Sigmoid colon (tissue), 7 donors: ENCODE results near the gene CDH13. TPM values are rescaled to one million over a fixed set of nuclear protein-coding genes. Genes with fewer than 3 reads are reported as not detected.
A peak's percentile ranks its signal among the peaks of the same experiment; 100 is the strongest.

ENCODE experiments used
- DNase-seq: peaks from one replicate; pipeline ENCODE4 v3.0.0-alpha.2; 2019
- H3K27ac ChIP-seq, 4 donors: fragments of 200-600 bp; sonication (generic); one replicate each; pipeline ENCODE4 v1.5.1; 2016 to 2019; ENCODE audit warnings: mild to moderate bottlenecking in 1 of 4
- H3K27me3 ChIP-seq, 3 donors: fragments of 200-600 bp; sonication (generic); one replicate each; pipeline ENCODE4 v1.5.1; 2019; ENCODE audit warnings: mild to moderate bottlenecking in 1 of 3
- H3K36me3 ChIP-seq, 4 donors: fragments of 200-600 bp; sonication (generic); one replicate each; pipeline ENCODE4 v1.5.1; 2016 to 2019
- H3K4me1 ChIP-seq, 4 donors: fragments of 200-600 bp; sonication (generic); one replicate each; pipeline ENCODE4 v1.5.1; 2017 to 2019
- H3K4me3 ChIP-seq, 4 donors: fragments of 200-600 bp; sonication (generic); one replicate each; pipeline ENCODE4 v1.5.1; 2017 to 2019; ENCODE audit warnings: mild to moderate bottlenecking in 2 of 4, moderate library complexity in 1 of 4
- H3K9me3 ChIP-seq, 4 donors: fragments of 200-600 bp in 3 of 4; sonication (generic) in 3 of 4; one replicate each; pipeline versions ENCODE4 v1.5.1 to v1.6.1; 2013 to 2019
- CTCF ChIP-seq, 4 experiments: fragments of 450-650 bp in 3 of 4; fragments of 200-600 bp in 1 of 4; IDR thresholded peaks; one replicate each; pipeline ENCODE4 v1.5.1; 2016 to 2019; ENCODE audit warnings: antibody characterized with exemption in 4 of 4, mild to moderate bottlenecking in 3 of 4, moderate library complexity in 2 of 4
- EP300 ChIP-seq, 4 donors: sonication (generic); formaldehyde crosslinking; IDR thresholded peaks; one replicate each; pipeline ENCODE4 v1.6.1; 2017; ENCODE audit warnings: antibody characterized with exemption in 4 of 4
- POLR2A ChIP-seq, 2 donors: fragments of 450-650 bp; IDR thresholded peaks; one replicate each; pipeline ENCODE4 v1.6.1; 2016; ENCODE audit warnings: antibody characterized with exemption in 2 of 2, mild to moderate bottlenecking in 2 of 2, moderate library complexity in 2 of 2
- POLR2AphosphoS5 ChIP-seq, 4 donors: sonication (generic); formaldehyde crosslinking; IDR thresholded peaks; one replicate each; pipeline ENCODE4 v1.6.1; 2017; ENCODE audit warnings: antibody characterized with exemption in 4 of 4
- WGBS, 2 donors: extraction: QIAGEN DNeasy Blood & Tissue Kit; methylation state at CpG; one replicate each; pipeline ENCODE4 v1.1.7; 2013; 5-methylcytosine and 5-hydroxymethylcytosine counted together
- intact Hi-C: fragments of 100-400 bp; cut with DNase I; formaldehyde crosslinking; loops from one replicate; pipeline ENCODE4 v1.15.1; 2023
- polyA plus RNA-seq, 3 donors: library from polyadenylated mRNA; stranded (reverse); fragments of 200-250 nt; gene quantifications; one replicate each; pipeline ENCODE4 v1.2.3, GENCODE V29; 2013
- total RNA-seq, 4 donors: library from RNA; depleted of rRNA; stranded (reverse); fragments of >200 nt; gene quantifications; one replicate each; pipeline ENCODE4 v1.1.0, GENCODE V29; 2016
- donor health status: healthy with polysubstance abuse.
- donor health status: Bipolar disorder and iron deficiency.
- donor health status: healthy.

CDH13 gene
- total and polyA plus RNA-seq, 7 donors: 0.60 to 17.6 (median 11.8) TPM

- Histone ChIP-seq H3K36me3 (no peaks in the 10 kb centered on the region), H3K9me3 (no peaks in the 10 kb centered on the region), H3K4me1 (no peaks in the 10 kb centered on the region), H3K27ac (no peak overlapping the region), H3K27me3 (no peaks in the 10 kb centered on the region), H3K4me3 (no peak overlapping the region)
- intact Hi-C loops: no loop called here
- no peak for DNase-seq
- WGBS, 2 donors: 78 to 83% methylated on average over 2 of the region's 2 CpGs
- no peak for TF ChIP-seq EP300 (IDR thresholded peaks at IDR 0.05)
- no peak for TF ChIP-seq POLR2A (IDR thresholded peaks at IDR 0.05)
- TF ChIP-seq CTCF (IDR thresholded peaks at IDR 0.05): no peak
- TF ChIP-seq POLR2AphosphoS5 (IDR thresholded peaks at IDR 0.05): no peak
Observed at GRCh38 chr16:83335076-83335475, 708.3 kb downstream of the CDH13 start.

- peak in 1 of 4 donors; percentile 17 for TF ChIP-seq POLR2AphosphoS5 (IDR thresholded peaks at IDR 0.05)
- no peak for TF ChIP-seq POLR2A (IDR thresholded peaks at IDR 0.05)
- no peak for TF ChIP-seq CTCF (IDR thresholded peaks at IDR 0.05)
- TF ChIP-seq EP300 (IDR thresholded peaks at IDR 0.05): no peak
- no peaks in the 10 kb centered on the region for H3K27me3 ChIP-seq
- no peaks in the 10 kb centered on the region for H3K9me3 ChIP-seq
- H3K36me3 ChIP-seq: no peaks in the 10 kb centered on the region
- no peaks in the 10 kb centered on the region for H3K4me1 ChIP-seq
- no peak overlapping the region for H3K27ac ChIP-seq
- intact Hi-C loops: no loop called here
- no peak overlapping the region for H3K4me3 ChIP-seq
- WGBS, 2 donors: 80 to 81% methylated on average over 3 of the region's 3 CpGs
- no peak for DNase-seq
Observed at GRCh38 chr16:83336603-83337002, 709.8 kb downstream of the CDH13 start.

GRCh38 chr16:83338138-83338537, 711.4 kb downstream of the CDH13 start:
- 86 to 87% methylated on average over 3 of the region's 3 CpGs for WGBS, 2 donors
- TF ChIP-seq CTCF (IDR thresholded peaks at IDR 0.05) (no peak), POLR2A (IDR thresholded peaks at IDR 0.05) (no peak), EP300 (IDR thresholded peaks at IDR 0.05) (no peak), POLR2AphosphoS5 (IDR thresholded peaks at IDR 0.05) (no peak)
- Histone ChIP-seq H3K36me3 (no peaks in the 10 kb centered on the region), H3K9me3 (no peaks in the 10 kb centered on the region), H3K4me1 (no peaks in the 10 kb centered on the region), H3K27me3 (no peaks in the 10 kb centered on the region), H3K4me3 (no peak overlapping the region), H3K27ac (no peak overlapping the region)
- DNase-seq: no peak
- intact Hi-C loops: no loop called here

GRCh38 chr16:83338941-83339340, 712.2 kb downstream of the CDH13 start:
- Histone ChIP-seq H3K9me3 (no peaks in the 10 kb centered on the region), H3K36me3 (no peaks in the 10 kb centered on the region), H3K27ac (no peak overlapping the region), H3K4me3 (no peak overlapping the region), H3K27me3 (no peaks in the 10 kb centered on the region), H3K4me1 (no peaks in the 10 kb centered on the region)
- no peak for TF ChIP-seq POLR2A (IDR thresholded peaks at IDR 0.05)
- no peak for TF ChIP-seq EP300 (IDR thresholded peaks at IDR 0.05)
- no peak for TF ChIP-seq POLR2AphosphoS5 (IDR thresholded peaks at IDR 0.05)
- no peak for TF ChIP-seq CTCF (IDR thresholded peaks at IDR 0.05)
- 58 to 67% methylated on average over 2 of the region's 2 CpGs for WGBS, 2 donors
- DNase-seq: no peak
- intact Hi-C loops: no loop called here

GRCh38 chr16:83343935-83344366, 717.2 kb downstream of the CDH13 start:
- Histone ChIP-seq H3K9me3 (no peaks in the 10 kb centered on the region), H3K4me1 (no peaks in the 10 kb centered on the region), H3K27me3 (no peaks in the 10 kb centered on the region), H3K36me3 (no peaks in the 10 kb centered on the region), H3K27ac (no peak overlapping the region), H3K4me3 (no peak overlapping the region)
- 73 to 75% methylated on average over 8 of the region's 8 CpGs for WGBS, 2 donors
- intact Hi-C loops: no loop called here
- DNase-seq: no peak
- peak in 1 of 4 donors; percentile 28 for TF ChIP-seq POLR2AphosphoS5 (IDR thresholded peaks at IDR 0.05)
- TF ChIP-seq POLR2A (IDR thresholded peaks at IDR 0.05): no peak
